Measurements from ENCODE around the gene TMEM131.

The TMEM131 gene

GRCh38 chr2:97752342-97753334, 243.1 kb downstream of the TMEM131 start:
- no peak for DNase-seq

- DNase-seq, result no peak
Observed at GRCh38 chr2:97751752-97752151, 244.0 kb downstream of the TMEM131 start.

GRCh38 chr2:97750017-97750416, 245.7 kb downstream of the TMEM131 start:
- no peak for DNase-seq

GRCh38 chr2:97749581-97749980, 246.2 kb downstream of the TMEM131 start:
- DNase-seq, result no peak

GRCh38 chr2:97747716-97748115, 248.0 kb downstream of the TMEM131 start:
- DNase-seq, result no peak

GRCh38 chr2:97747285-97747684, 248.5 kb downstream of the TMEM131 start:
- DNase-seq, result no peak

- DNase-seq, result no peak
Observed at GRCh38 chr2:97745474-97746174, 250.1 kb downstream of the TMEM131 start.

- DNase-seq, result no peak
Observed at GRCh38 chr2:97743913-97744312, 251.8 kb downstream of the TMEM131 start.

GRCh38 chr2:97742381-97742847, 253.3 kb downstream of the TMEM131 start:
- no peak for DNase-seq

- no peak for DNase-seq
Observed at GRCh38 chr2:97741686-97742085, 254.1 kb downstream of the TMEM131 start.

- no peak for DNase-seq
Observed at GRCh38 chr2:97741251-97741650, 254.5 kb downstream of the TMEM131 start.

GRCh38 chr2:97740590-97741182, 255.1 kb downstream of the TMEM131 start:
- DNase-seq, result peak; percentile 19

- no peak for DNase-seq
Observed at GRCh38 chr2:97739893-97740245, 255.9 kb downstream of the TMEM131 start.

GRCh38 chr2:97739020-97739892, 256.5 kb downstream of the TMEM131 start:
- DNase-seq, result no peak

GRCh38 chr2:97738179-97739019, 257.3 kb downstream of the TMEM131 start:
- DNase-seq, result no peak

GRCh38 chr2:97737421-97738178, 258.1 kb downstream of the TMEM131 start:
- no peak for DNase-seq

GRCh38 chr2:97736608-97737330, 259.0 kb downstream of the TMEM131 start:
- DNase-seq, result no peak

GRCh38 chr2:97736185-97736584, 259.6 kb downstream of the TMEM131 start:
- DNase-seq, result no peak

GRCh38 chr2:97735161-97735561, 260.6 kb downstream of the TMEM131 start:
- DNase-seq, result no peak
